GM23338 (cell line): ENCODE results near the gene DLX3. TPM values are rescaled to one million over a fixed set of nuclear protein-coding genes. Genes with fewer than 3 reads are reported as not detected.

Experiments
- ATAC-seq: fragments of 200-7000 bp; cut with Tn5 transposase; 3 replicates; pipeline ENCODE4 v1.9.1; 2020
- DNase-seq: peaks from one replicate; pipeline ENCODE4 v3.0.0-alpha.2; 2015; ENCODE audit warnings: low spot score
- H2AFZ ChIP-seq: fragments of 200-600 bp; sonication (generic); 2 replicates; pipeline ENCODE4 v1.8.0; 2016; ENCODE audit warnings: antibody characterized with exemption, mild to moderate bottlenecking, moderate library complexity
- H3F3A ChIP-seq: fragments of 200-600 bp; sonication (generic); replicated peaks from 2 replicates; pipeline ENCODE4 v1.8.0; 2017; ENCODE audit warnings: antibody characterized with exemption, mixed run types, low read depth
- H3K27ac ChIP-seq: fragments of 200-600 bp; sonication (generic); 2 replicates; pipeline ENCODE4 v1.6.1; 2016; ENCODE audit warnings: low read depth
- H3K27me3 ChIP-seq: fragments of 200-600 bp; sonication (generic); 2 replicates; pipeline ENCODE4 v1.8.0; 2016; ENCODE audit warnings: mild to moderate bottlenecking, mixed run types, moderate library complexity; ENCODE audit not compliant: insufficient read depth
- H3K36me3 ChIP-seq: fragments of 200-600 bp; sonication (generic); 2 replicates; pipeline ENCODE4 v1.8.0; 2016; ENCODE audit warnings: mild to moderate bottlenecking; ENCODE audit not compliant: insufficient read depth
- H3K4me1 ChIP-seq: fragments of 200-600 bp; sonication (generic); 2 replicates; pipeline ENCODE4 v1.8.0; 2016; ENCODE audit warnings: mild to moderate bottlenecking, moderate library complexity; ENCODE audit not compliant: insufficient read depth
- H3K4me2 ChIP-seq: fragments of 200-600 bp; sonication (generic); 2 replicates; pipeline ENCODE4 v1.7.1; 2017; ENCODE audit warnings: mixed run types
- H3K4me3 ChIP-seq: fragments of 200-600 bp; sonication (generic); 2 replicates; pipeline ENCODE4 v1.6.1; 2016; ENCODE audit warnings: mixed run types
- H3K79me2 ChIP-seq: fragments of 200-600 bp; sonication (generic); replicated peaks from 2 replicates; pipeline ENCODE4 v1.8.0; 2017; ENCODE audit warnings: mild to moderate bottlenecking; ENCODE audit not compliant: insufficient read depth
- H3K9me2 ChIP-seq: fragments of 200-600 bp; sonication (generic); 2 replicates; pipeline ENCODE4 v1.8.0; 2017; ENCODE audit not compliant: insufficient read depth
- H4K20me1 ChIP-seq: fragments of 200-600 bp; sonication (generic); replicated peaks from 2 replicates; pipeline ENCODE4 v1.8.0; 2017; ENCODE audit warnings: mild to moderate bottlenecking; ENCODE audit not compliant: insufficient read depth
- H3K27ac Mint-ChIP-seq: 2 replicates; pipeline ENCODE4 v1.8.0; 2020; ENCODE audit warnings: inconsistent platforms, mild to moderate bottlenecking, moderate library complexity, mixed read lengths
- H3K27me3 Mint-ChIP-seq: 3 replicates; pipeline ENCODE4 v1.8.0; 2022; ENCODE audit warnings: low read depth, mild to moderate bottlenecking, moderate library complexity, mixed read lengths, inconsistent platforms; ENCODE audit not compliant: insufficient read depth, poor library complexity
- H3K36me3 Mint-ChIP-seq: 3 replicates; pipeline ENCODE4 v1.8.0; 2021; ENCODE audit warnings: low read depth, mild to moderate bottlenecking, inconsistent platforms, moderate library complexity, mixed read lengths
- H3K4me1 Mint-ChIP-seq: 3 replicates; pipeline ENCODE4 v1.8.0; 2020; ENCODE audit warnings: mild to moderate bottlenecking, inconsistent platforms, mixed read lengths
- H3K4me3 Mint-ChIP-seq: 3 replicates; pipeline ENCODE4 v1.8.0; 2021; ENCODE audit warnings: moderate library complexity, mild to moderate bottlenecking, inconsistent platforms, mixed read lengths
- H3K9me3 Mint-ChIP-seq: 3 replicates; pipeline ENCODE4 v1.8.0; 2020; ENCODE audit warnings: moderate library complexity, mild to moderate bottlenecking, inconsistent platforms, mixed read lengths
- CREB1 ChIP-seq: fragments of 250-450 bp; sonication (Bioruptor Pico); IDR thresholded peaks from 2 replicates; pipeline ENCODE4 v1.5.0; 2020; ENCODE audit warnings: low read depth, mild to moderate bottlenecking, moderate library complexity
- EZH2phosphoT487 ChIP-seq: fragments of 200-600 bp; sonication (generic); IDR thresholded peaks from one replicate; pipeline ENCODE4 v1.8.1; 2018; ENCODE audit warnings: antibody characterized with exemption; ENCODE audit not compliant: unreplicated experiment
- JUNB ChIP-seq: IDR thresholded peaks from one replicate; pipeline ENCODE4 v1.6.1; 2016; ENCODE audit warnings: antibody characterized with exemption; ENCODE audit not compliant: unreplicated experiment
- POLR2AphosphoS5 ChIP-seq: IDR thresholded peaks from 2 replicates; pipeline ENCODE4 v1.6.1; 2016; ENCODE audit warnings: antibody characterized with exemption, low read depth
- STAT1 ChIP-seq: IDR thresholded peaks from one replicate; pipeline ENCODE4 v1.6.1; 2016; ENCODE audit warnings: antibody characterized with exemption; ENCODE audit not compliant: unreplicated experiment
- ZNF114 ChIP-seq: fragments of 250-450 bp; sonication (Bioruptor Pico); IDR thresholded peaks from 2 replicates; pipeline ENCODE4 v1.5.0; 2020; ENCODE audit warnings: mild to moderate bottlenecking, moderate library complexity
- ZNF331 ChIP-seq: fragments of 250-450 bp; sonication (Bioruptor Pico); IDR thresholded peaks from 2 replicates; pipeline ENCODE4 v1.5.0; 2020; ENCODE audit warnings: low read depth, mild to moderate bottlenecking, moderate library complexity
- polyA plus RNA-seq: library from polyadenylated mRNA; unstranded; fragments of >200 nt; fragmentation: Nextera tagmentation; extraction: Ambion mirVana; gene quantifications from 2 replicates; pipeline ENCODE4 v1.2.1, GENCODE V29; 2016
- total RNA-seq: library from RNA; depleted of rRNA; stranded (reverse); fragments of >200 nt; shearing (Covaris generic); gene quantifications from 2 replicates; pipeline ENCODE4 v1.2.3, GENCODE V29; 2014
- TF ChIP-seq, protein P1 (sequence below), 2 experiments: fragments of 200-600 bp in 1 of 2; sonication (generic) in 1 of 2; conservative IDR thresholded peaks; 2 replicates each; pipeline versions ENCODE4 v1.5.1 to v1.6.1; 2016 to 2017; ENCODE audit warnings: antibody characterized with exemption in 2 of 2, low read depth in 2 of 2, mild to moderate bottlenecking in 2 of 2, moderate library complexity in 1 of 2
- TF ChIP-seq, protein P2 (sequence below): IDR thresholded peaks from one replicate; pipeline ENCODE4 v1.6.1; 2018; ENCODE audit warnings: antibody characterized with exemption; ENCODE audit not compliant: unreplicated experiment
- TF ChIP-seq, protein P3 (sequence below): IDR thresholded peaks from 2 replicates; pipeline ENCODE4 v1.6.1; 2016; ENCODE audit warnings: antibody characterized with exemption
- TF ChIP-seq, protein P4 (sequence below): fragments of 250-450 bp; sonication (Bioruptor Pico); IDR thresholded peaks from 2 replicates; pipeline ENCODE4 v1.5.0; 2020; ENCODE audit warnings: mild to moderate bottlenecking, moderate library complexity

Gene DLX3
- total and polyA plus RNA-seq, 2 experiments from 2014 or later: 0.14 to 0.27 TPM

DNA sequence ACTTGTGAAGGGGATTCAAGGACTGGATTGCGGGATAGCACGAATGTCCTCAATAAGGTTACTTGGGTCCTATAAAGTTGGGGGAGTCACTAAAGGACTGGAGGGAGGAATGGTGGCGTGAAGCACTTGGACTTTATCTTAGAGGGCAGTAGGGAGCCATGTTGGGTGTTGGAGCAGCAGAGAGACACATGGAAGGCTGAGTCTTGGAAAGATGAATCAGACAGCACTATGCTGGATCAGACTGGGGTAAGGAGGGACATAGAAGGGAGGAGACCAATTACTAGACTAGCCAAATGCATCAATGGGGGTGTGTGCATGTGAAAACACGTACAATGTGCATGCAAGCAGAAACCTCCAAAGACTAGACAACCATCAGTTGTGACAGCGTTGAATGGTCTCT, 52.1 kb downstream of the DLX3 start:
- Histone ChIP-seq H3K27me3 (no peaks in the 10 kb centered on the region; the same call in 1 of the 2 replicates), H3K36me3 (no peaks in the 10 kb centered on the region), H3K9me2 (no peaks in the 10 kb centered on the region), H3K27ac (no peak overlapping the region), H3F3A (no peaks in the 10 kb centered on the region), H4K20me1 (no peaks in the 10 kb centered on the region), H3K4me2 (no peak overlapping the region), H2AFZ (no peak overlapping the region), H3K4me3 (no peak overlapping the region), H3K79me2 (no peaks in the 10 kb centered on the region), H3K4me1 (no peaks in the 10 kb centered on the region)
- H3K27ac Mint-ChIP-seq: no peak overlapping the region
- DNase-seq (no peak), ATAC-seq (no peak)
- H3K36me3 Mint-ChIP-seq: no peaks in the 10 kb centered on the region
- peaks cover 8% of the 10 kb centered on the region; the same call in 2 of the 3 replicates for H3K4me1 Mint-ChIP-seq
- peaks cover 24% of the 10 kb centered on the region for H3K27me3 Mint-ChIP-seq
- H3K9me3 Mint-ChIP-seq: no peaks in the 10 kb centered on the region
- H3K4me3 Mint-ChIP-seq: no peak overlapping the region
- TF ChIP-seq, protein P1, sequence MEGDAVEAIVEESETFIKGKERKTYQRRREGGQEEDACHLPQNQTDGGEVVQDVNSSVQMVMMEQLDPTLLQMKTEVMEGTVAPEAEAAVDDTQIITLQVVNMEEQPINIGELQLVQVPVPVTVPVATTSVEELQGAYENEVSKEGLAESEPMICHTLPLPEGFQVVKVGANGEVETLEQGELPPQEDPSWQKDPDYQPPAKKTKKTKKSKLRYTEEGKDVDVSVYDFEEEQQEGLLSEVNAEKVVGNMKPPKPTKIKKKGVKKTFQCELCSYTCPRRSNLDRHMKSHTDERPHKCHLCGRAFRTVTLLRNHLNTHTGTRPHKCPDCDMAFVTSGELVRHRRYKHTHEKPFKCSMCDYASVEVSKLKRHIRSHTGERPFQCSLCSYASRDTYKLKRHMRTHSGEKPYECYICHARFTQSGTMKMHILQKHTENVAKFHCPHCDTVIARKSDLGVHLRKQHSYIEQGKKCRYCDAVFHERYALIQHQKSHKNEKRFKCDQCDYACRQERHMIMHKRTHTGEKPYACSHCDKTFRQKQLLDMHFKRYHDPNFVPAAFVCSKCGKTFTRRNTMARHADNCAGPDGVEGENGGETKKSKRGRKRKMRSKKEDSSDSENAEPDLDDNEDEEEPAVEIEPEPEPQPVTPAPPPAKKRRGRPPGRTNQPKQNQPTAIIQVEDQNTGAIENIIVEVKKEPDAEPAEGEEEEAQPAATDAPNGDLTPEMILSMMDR (conservative IDR thresholded peaks at IDR 0.05; ENCODE audit: low read depth in 2 of 2): no peak
- TF ChIP-seq JUNB (no peak), POLR2AphosphoS5 (no peak), ZNF114 (no peak), ZNF331 (CRISPR knock-in tag) (no peak), CREB1 (CRISPR knock-in tag) (no peak), STAT1 (no peak), EZH2phosphoT487 (no peak)
- TF ChIP-seq, protein P2, sequence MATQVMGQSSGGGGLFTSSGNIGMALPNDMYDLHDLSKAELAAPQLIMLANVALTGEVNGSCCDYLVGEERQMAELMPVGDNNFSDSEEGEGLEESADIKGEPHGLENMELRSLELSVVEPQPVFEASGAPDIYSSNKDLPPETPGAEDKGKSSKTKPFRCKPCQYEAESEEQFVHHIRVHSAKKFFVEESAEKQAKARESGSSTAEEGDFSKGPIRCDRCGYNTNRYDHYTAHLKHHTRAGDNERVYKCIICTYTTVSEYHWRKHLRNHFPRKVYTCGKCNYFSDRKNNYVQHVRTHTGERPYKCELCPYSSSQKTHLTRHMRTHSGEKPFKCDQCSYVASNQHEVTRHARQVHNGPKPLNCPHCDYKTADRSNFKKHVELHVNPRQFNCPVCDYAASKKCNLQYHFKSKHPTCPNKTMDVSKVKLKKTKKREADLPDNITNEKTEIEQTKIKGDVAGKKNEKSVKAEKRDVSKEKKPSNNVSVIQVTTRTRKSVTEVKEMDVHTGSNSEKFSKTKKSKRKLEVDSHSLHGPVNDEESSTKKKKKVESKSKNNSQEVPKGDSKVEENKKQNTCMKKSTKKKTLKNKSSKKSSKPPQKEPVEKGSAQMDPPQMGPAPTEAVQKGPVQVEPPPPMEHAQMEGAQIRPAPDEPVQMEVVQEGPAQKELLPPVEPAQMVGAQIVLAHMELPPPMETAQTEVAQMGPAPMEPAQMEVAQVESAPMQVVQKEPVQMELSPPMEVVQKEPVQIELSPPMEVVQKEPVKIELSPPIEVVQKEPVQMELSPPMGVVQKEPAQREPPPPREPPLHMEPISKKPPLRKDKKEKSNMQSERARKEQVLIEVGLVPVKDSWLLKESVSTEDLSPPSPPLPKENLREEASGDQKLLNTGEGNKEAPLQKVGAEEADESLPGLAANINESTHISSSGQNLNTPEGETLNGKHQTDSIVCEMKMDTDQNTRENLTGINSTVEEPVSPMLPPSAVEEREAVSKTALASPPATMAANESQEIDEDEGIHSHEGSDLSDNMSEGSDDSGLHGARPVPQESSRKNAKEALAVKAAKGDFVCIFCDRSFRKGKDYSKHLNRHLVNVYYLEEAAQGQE: no peak
- TF ChIP-seq, protein P3, sequence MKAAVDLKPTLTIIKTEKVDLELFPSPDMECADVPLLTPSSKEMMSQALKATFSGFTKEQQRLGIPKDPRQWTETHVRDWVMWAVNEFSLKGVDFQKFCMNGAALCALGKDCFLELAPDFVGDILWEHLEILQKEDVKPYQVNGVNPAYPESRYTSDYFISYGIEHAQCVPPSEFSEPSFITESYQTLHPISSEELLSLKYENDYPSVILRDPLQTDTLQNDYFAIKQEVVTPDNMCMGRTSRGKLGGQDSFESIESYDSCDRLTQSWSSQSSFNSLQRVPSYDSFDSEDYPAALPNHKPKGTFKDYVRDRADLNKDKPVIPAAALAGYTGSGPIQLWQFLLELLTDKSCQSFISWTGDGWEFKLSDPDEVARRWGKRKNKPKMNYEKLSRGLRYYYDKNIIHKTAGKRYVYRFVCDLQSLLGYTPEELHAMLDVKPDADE: no peak
- TF ChIP-seq, protein P4, sequence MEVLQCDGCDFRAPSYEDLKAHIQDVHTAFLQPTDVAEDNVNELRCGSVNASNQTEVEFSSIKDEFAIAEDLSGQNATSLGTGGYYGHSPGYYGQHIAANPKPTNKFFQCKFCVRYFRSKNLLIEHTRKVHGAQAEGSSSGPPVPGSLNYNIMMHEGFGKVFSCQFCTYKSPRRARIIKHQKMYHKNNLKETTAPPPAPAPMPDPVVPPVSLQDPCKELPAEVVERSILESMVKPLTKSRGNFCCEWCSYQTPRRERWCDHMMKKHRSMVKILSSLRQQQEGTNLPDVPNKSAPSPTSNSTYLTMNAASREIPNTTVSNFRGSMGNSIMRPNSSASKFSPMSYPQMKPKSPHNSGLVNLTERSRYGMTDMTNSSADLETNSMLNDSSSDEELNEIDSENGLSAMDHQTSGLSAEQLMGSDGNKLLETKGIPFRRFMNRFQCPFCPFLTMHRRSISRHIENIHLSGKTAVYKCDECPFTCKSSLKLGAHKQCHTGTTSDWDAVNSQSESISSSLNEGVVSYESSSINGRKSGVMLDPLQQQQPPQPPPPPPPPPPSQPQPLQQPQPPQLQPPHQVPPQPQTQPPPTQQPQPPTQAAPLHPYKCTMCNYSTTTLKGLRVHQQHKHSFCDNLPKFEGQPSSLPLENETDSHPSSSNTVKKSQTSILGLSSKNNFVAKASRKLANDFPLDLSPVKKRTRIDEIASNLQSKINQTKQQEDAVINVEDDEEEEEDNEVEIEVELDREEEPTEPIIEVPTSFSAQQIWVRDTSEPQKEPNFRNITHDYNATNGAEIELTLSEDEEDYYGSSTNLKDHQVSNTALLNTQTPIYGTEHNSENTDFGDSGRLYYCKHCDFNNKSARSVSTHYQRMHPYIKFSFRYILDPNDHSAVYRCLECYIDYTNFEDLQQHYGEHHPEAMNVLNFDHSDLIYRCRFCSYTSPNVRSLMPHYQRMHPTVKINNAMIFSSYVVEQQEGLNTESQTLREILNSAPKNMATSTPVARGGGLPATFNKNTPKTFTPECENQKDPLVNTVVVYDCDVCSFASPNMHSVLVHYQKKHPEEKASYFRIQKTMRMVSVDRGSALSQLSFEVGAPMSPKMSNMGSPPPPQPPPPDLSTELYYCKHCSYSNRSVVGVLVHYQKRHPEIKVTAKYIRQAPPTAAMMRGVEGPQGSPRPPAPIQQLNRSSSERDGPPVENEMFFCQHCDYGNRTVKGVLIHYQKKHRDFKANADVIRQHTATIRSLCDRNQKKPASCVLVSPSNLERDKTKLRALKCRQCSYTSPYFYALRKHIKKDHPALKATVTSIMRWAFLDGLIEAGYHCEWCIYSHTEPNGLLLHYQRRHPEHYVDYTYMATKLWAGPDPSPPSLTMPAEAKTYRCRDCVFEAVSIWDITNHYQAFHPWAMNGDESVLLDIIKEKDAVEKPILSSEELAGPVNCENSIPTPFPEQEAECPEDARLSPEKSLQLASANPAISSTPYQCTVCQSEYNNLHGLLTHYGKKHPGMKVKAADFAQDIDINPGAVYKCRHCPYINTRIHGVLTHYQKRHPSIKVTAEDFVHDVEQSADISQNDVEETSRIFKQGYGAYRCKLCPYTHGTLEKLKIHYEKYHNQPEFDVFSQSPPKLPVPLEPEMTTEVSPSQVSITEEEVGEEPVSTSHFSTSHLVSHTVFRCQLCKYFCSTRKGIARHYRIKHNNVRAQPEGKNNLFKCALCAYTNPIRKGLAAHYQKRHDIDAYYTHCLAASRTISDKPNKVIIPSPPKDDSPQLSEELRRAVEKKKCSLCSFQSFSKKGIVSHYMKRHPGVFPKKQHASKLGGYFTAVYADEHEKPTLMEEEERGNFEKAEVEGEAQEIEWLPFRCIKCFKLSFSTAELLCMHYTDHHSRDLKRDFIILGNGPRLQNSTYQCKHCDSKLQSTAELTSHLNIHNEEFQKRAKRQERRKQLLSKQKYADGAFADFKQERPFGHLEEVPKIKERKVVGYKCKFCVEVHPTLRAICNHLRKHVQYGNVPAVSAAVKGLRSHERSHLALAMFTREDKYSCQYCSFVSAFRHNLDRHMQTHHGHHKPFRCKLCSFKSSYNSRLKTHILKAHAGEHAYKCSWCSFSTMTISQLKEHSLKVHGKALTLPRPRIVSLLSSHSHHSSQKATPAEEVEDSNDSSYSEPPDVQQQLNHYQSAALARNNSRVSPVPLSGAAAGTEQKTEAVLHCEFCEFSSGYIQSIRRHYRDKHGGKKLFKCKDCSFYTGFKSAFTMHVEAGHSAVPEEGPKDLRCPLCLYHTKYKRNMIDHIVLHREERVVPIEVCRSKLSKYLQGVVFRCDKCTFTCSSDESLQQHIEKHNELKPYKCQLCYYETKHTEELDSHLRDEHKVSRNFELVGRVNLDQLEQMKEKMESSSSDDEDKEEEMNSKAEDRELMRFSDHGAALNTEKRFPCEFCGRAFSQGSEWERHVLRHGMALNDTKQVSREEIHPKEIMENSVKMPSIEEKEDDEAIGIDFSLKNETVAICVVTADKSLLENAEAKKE: no peak
